ENCODE results near the gene SLAMF1. TPM values are rescaled to one million over a fixed set of nuclear protein-coding genes. Genes with fewer than 3 reads are reported as not detected.
"Not testable (repeated sequence)": the region's sequence is repeated elsewhere in the genome, so short reads cannot be mapped to it uniquely, and the experiment has no call there.

The SLAMF1 gene
- total and polyA plus RNA-seq, 9 of the 15 experiments (the other 6 are each of a cell fraction or from before 2014, with no cell fraction given) = 0.04 to 0.17 (median 0.11) TPM; not detected in 4

DNA sequence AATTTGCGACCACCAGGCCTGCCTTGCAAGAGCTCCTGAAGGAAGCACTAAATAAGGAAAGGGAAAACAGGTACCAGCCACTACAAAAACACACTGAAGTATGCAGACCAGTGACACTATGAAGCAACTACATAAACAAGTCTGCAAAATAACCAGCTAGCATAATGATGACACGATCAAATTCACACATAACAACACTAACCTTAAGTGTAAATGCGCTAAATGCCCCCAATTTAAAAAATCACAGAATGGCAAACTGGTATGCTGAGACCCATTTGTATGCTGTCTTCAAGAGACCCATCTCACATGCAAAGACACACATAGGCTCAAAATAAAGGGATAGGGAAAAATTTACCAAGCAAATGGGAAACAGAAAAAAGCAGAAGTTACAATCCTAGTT lies 87.4 kb downstream of the SLAMF1 start:
- H3K4me2 ChIP-seq (ENCODE audit: insufficient read depth, low read length); BruUV-seq (replicated peaks); H3K79me2 ChIP-seq (ENCODE audit: control insufficient read depth, insufficient read depth, low read length); H3K36me3 ChIP-seq (ENCODE audit: control insufficient read depth, insufficient read depth, low read length); DNase-seq (ENCODE audit: extremely low read depth in 1 of 4, low spot score in 3 of 4); H2AFZ ChIP-seq (ENCODE audit: low read depth, low read length); ATAC-seq; H3K27ac ChIP-seq (ENCODE audit: extremely low read depth, low read depth, low read length); in situ Hi-C loops (cut with MboI); H3K9me1 ChIP-seq (ENCODE audit: control insufficient read depth, insufficient read depth, low read length); H4K20me1 ChIP-seq (replicated peaks; ENCODE audit: control insufficient read depth, insufficient read depth, low read length); CTCF ChIA-PET (ENCODE audit: low intra/inter-chr PET ratio); H3K9me3 ChIP-seq (replicated peaks; ENCODE audit: control insufficient read depth, insufficient read depth, low read depth, low read length); H3K4me3 ChIP-seq; H3K27me3 ChIP-seq (ENCODE audit: control insufficient read depth in 2 of 2, insufficient read depth in 2 of 2, low read length in 2 of 2); H3K9ac ChIP-seq (ENCODE audit: insufficient read depth in 1 of 2, low read depth in 2 of 2, low read length in 2 of 2); FAIRE-seq; intact Hi-C loops (cut with micrococcal nuclease): not testable (repeated sequence)
- 0 out of 2 replicates have a peak, but pooled peaks have one; percentile 12 for TF ChIP-seq ZNF316 (IDR thresholded peaks at IDR 0.05)
- POLR2A ChIA-PET = interaction anchor here (0.8 to 2.6 kb wide), 2 partner anchors 19 to 206 kb away, joined by 3 to 12 read pairs; no protein-coding TSS in a partner anchor
- WGBS (ENCODE audit: insufficient coverage, low coverage, missing lambda C conversion rate) = 71% methylated on average over 3 of the region's 3 CpGs
- H3K4me1 ChIP-seq (replicated peaks in 1 of 2; ENCODE audit: control insufficient read depth in 2 of 2, insufficient read depth in 2 of 2, low read length in 2 of 2) = peaks cover 8 to 15% of the 10 kb centered on the region in 2 experiments

DNA sequence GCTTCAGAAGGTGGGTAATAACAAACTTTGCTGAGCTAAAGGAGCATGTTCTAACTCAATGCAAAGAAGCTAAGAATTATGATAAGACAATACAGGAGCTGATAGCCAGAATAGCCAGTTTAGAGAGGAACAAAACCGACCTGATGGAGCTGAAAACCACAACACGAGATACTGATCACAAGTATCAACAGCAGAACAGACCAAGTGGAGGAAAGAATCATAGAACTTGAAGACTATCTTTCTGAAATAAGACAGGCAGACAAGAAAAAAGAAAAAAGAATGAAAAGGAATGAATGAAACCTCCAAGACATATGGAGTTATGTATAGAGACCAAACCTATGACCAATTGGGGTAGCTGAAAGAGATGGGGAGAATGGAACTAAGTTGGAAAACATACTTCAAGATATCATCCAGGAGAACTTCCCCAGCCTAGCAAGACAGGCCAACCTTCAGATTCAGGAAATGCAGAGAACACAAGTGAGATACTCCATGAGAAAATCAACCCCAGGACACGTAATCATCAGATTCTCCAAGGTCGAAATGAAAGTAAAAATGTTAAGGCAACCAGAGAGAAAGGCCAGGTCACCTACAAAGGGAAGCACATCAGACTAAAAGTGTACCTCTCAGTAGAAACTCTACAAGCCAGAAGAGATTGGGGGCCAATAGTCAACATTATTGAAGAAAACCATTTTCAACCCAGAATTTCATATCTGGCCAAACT lies 88.0 kb downstream of the SLAMF1 start:
- FAIRE-seq = no peak
- Histone ChIP-seq H3K9me1 (ENCODE audit: control insufficient read depth, insufficient read depth, low read length) (no peaks in the 10 kb centered on the region), H4K20me1 (replicated peaks; ENCODE audit: control insufficient read depth, insufficient read depth, low read length) (no peaks in the 10 kb centered on the region), H3K9me3 (replicated peaks; ENCODE audit: control insufficient read depth, insufficient read depth, low read depth, low read length) (no peaks in the 10 kb centered on the region), H2AFZ (ENCODE audit: low read depth, low read length) (peak overlapping the region; percentile 58), H3K4me1 (replicated peaks in 1 of 2; ENCODE audit: control insufficient read depth in 2 of 2, insufficient read depth in 2 of 2, low read length in 2 of 2) (peaks cover 8 to 15% of the 10 kb centered on the region in 2 experiments), H3K36me3 (ENCODE audit: control insufficient read depth, insufficient read depth, low read length) (no peaks in the 10 kb centered on the region), H3K27ac (ENCODE audit: extremely low read depth, low read depth, low read length) (peak overlapping the region; percentile 9; the same call in 1 of the 3 replicates), H3K4me2 (ENCODE audit: insufficient read depth, low read length) (peak overlapping the region; percentile 23; the same call in 1 of the 2 replicates), H3K4me3 (no peak overlapping the region), H3K9ac (ENCODE audit: insufficient read depth in 1 of 2, low read depth in 2 of 2, low read length in 2 of 2) (no peak overlapping the region), H3K79me2 (ENCODE audit: control insufficient read depth, insufficient read depth, low read length) (no peaks in the 10 kb centered on the region), H3K27me3 (ENCODE audit: control insufficient read depth in 2 of 2, insufficient read depth in 2 of 2, low read length in 2 of 2) (no peaks in the 10 kb centered on the region)
- intact Hi-C loops (cut with micrococcal nuclease) = no loop called here
- ChIA-PET POLR2A (interaction anchor here (1.0 to 2.6 kb wide), 4 partner anchors 8 to 18 kb away, joined by 4 to 12 read pairs (median 6); no protein-coding TSS in a partner anchor), CTCF (ENCODE audit: low intra/inter-chr PET ratio) (no interaction called here)
- DNase-seq (ENCODE audit: extremely low read depth in 1 of 4, low spot score in 3 of 4) = no peak
- in situ Hi-C loops (cut with MboI) = no loop called here
- WGBS (ENCODE audit: insufficient coverage, low coverage, missing lambda C conversion rate) = 25% methylated on average over 4 of the region's 4 CpGs
- BruUV-seq (replicated peaks) = no TSS peak
- no peak; the same call in 2 of the 3 replicates for ATAC-seq
- TF ChIP-seq ZNF134 (CRISPR knock-in tag; conservative IDR thresholded peaks at IDR 0.05) (no peak), TEAD4 (IDR thresholded peaks at IDR 0.05; ENCODE audit: low read length) (peak; percentile 28; the same call in 1 of the 2 replicates), TEAD4 (CRISPR knock-in tag; IDR thresholded peaks at IDR 0.05; ENCODE audit: borderline replicate concordance) (no peak), ZNF124 (CRISPR knock-in tag; IDR thresholded peaks at IDR 0.05) (no peak), HDAC3 (IDR thresholded peaks at IDR 0.05; ENCODE audit: borderline replicate concordance, partially characterized antibody) (no peak), ZNF76 (CRISPR knock-in tag; IDR thresholded peaks at IDR 0.05; ENCODE audit: borderline replicate concordance) (no peak), NR3C1 (CRISPR knock-in tag; IDR thresholded peaks at IDR 0.05) (no peak), XRCC4 (IDR thresholded peaks at IDR 0.05; ENCODE audit: extremely low read depth, insufficient read depth, insufficient read length) (no peak), TCF7 (IDR thresholded peaks at IDR 0.05; ENCODE audit: borderline replicate concordance) (no peak), EWSR1 (IDR thresholded peaks at IDR 0.05; ENCODE audit: borderline replicate concordance, low read depth, partially characterized antibody) (no peak), SOX6 (IDR thresholded peaks at IDR 0.05) (peak; percentile 86), GATAD2A (IDR thresholded peaks at IDR 0.05) (no peak), LEF1 (IDR thresholded peaks at IDR 0.05) (peak; percentile 39; the same call in 1 of the 2 replicates), TCFL5 (CRISPR knock-in tag; conservative IDR thresholded peaks at IDR 0.05) (no peak)
- TF ChIP-seq, protein P1, sequence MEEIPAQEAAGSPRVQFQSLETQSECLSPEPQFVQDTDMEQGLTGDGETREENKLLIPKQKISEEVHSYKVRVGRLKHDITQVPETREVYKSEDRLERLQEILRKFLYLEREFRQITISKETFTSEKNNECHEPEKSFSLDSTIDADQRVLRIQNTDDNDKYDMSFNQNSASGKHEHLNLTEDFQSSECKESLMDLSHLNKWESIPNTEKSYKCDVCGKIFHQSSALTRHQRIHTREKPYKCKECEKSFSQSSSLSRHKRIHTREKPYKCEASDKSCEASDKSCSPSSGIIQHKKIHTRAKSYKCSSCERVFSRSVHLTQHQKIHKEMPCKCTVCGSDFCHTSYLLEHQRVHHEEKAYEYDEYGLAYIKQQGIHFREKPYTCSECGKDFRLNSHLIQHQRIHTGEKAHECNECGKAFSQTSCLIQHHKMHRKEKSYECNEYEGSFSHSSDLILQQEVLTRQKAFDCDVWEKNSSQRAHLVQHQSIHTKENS (CRISPR knock-in tag; IDR thresholded peaks at IDR 0.05) = no peak
